PC-3 (cell line): ENCODE measurements around the gene ERBB4.

Source experiments
- EZH2 ChIP-seq: fragments of 300-600 bp; sonication (generic); IDR thresholded peaks from one replicate; pipeline ENCODE4 v1.6.1; 2017; ENCODE audit warnings: antibody characterized with exemption, mild to moderate bottlenecking, low read length; ENCODE audit not compliant: unreplicated experiment
- TF ChIP-seq, protein P1 (sequence below): fragments of 300-600 bp; sonication (generic); conservative IDR thresholded peaks from 2 replicates; pipeline ENCODE4 v1.5.1; 2017; ENCODE audit warnings: antibody characterized with exemption, low read depth, mild to moderate bottlenecking, low read length

DNA sequence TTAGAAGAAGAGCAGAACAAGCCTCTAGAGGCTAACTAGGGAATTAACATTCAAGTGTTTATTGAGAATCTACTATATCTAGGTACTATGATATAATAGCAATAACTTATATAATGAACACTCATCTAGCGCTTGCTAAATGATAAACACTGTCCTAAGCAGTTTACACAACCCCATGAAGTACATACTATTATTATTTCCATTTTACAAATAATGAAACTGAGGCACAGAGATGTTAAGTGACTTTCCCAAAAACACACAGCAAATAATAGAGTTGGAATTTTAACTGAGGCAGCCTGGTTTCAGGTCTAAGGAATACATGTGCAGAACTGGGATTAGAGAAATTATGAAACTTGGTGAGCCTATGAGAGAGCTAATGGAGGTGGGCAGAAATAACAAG is 1088.8 kb downstream of the ERBB4 start:
- TF ChIP-seq, protein P1, sequence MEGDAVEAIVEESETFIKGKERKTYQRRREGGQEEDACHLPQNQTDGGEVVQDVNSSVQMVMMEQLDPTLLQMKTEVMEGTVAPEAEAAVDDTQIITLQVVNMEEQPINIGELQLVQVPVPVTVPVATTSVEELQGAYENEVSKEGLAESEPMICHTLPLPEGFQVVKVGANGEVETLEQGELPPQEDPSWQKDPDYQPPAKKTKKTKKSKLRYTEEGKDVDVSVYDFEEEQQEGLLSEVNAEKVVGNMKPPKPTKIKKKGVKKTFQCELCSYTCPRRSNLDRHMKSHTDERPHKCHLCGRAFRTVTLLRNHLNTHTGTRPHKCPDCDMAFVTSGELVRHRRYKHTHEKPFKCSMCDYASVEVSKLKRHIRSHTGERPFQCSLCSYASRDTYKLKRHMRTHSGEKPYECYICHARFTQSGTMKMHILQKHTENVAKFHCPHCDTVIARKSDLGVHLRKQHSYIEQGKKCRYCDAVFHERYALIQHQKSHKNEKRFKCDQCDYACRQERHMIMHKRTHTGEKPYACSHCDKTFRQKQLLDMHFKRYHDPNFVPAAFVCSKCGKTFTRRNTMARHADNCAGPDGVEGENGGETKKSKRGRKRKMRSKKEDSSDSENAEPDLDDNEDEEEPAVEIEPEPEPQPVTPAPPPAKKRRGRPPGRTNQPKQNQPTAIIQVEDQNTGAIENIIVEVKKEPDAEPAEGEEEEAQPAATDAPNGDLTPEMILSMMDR = no peak; the same call in 1 of the 2 replicates
- no peak for TF ChIP-seq EZH2
